Epithelial cell of esophagus (primary cell): ENCODE measurements around the gene INO80D.

Experiments used
- DNase-seq: peaks from one replicate; pipeline ENCODE4 v3.0.0; 2010; ENCODE audit warnings: low read depth
- H3K4me3 ChIP-seq: 2 replicates; pipeline ENCODE4 v1.5.1; 2011; ENCODE audit warnings: mild to moderate bottlenecking, low read length, control low read depth
- TF ChIP-seq, protein P1 (sequence below): IDR thresholded peaks from 2 replicates; pipeline ENCODE4 v1.5.1; 2011; ENCODE audit warnings: low read depth, mild to moderate bottlenecking, low read length, control low read depth, inconsistent platforms; ENCODE audit not compliant: insufficient read depth; ENCODE audit errors: missing control alignments

The INO80D gene

DNA sequence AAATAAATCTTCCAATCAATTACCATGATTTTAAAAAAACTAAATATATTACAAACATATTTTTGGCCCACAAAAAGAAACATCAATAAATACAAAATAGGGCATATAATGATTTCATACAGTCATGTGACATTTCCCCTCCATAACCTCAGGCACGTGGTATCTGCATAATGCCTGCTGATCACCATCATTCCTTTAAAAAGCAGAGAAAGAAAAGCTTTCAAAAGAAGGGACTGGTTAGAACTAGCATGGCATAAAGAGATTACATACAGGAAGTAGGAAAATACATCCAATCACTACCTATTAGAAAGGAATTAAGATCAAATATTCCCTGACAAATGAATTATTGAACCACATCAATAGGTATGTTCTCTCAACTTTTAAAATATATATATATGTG is 83.5 kb downstream of the INO80D start:
- no peak for DNase-seq
- TF ChIP-seq, protein P1, sequence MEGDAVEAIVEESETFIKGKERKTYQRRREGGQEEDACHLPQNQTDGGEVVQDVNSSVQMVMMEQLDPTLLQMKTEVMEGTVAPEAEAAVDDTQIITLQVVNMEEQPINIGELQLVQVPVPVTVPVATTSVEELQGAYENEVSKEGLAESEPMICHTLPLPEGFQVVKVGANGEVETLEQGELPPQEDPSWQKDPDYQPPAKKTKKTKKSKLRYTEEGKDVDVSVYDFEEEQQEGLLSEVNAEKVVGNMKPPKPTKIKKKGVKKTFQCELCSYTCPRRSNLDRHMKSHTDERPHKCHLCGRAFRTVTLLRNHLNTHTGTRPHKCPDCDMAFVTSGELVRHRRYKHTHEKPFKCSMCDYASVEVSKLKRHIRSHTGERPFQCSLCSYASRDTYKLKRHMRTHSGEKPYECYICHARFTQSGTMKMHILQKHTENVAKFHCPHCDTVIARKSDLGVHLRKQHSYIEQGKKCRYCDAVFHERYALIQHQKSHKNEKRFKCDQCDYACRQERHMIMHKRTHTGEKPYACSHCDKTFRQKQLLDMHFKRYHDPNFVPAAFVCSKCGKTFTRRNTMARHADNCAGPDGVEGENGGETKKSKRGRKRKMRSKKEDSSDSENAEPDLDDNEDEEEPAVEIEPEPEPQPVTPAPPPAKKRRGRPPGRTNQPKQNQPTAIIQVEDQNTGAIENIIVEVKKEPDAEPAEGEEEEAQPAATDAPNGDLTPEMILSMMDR, result no peak
- no peak overlapping the region for H3K4me3 ChIP-seq

GRCh38 chr2:206001912-206002311 is 84.1 kb downstream of the INO80D start:
- DNase-seq, result no peak
- TF ChIP-seq, protein P1, result no peak

DNA sequence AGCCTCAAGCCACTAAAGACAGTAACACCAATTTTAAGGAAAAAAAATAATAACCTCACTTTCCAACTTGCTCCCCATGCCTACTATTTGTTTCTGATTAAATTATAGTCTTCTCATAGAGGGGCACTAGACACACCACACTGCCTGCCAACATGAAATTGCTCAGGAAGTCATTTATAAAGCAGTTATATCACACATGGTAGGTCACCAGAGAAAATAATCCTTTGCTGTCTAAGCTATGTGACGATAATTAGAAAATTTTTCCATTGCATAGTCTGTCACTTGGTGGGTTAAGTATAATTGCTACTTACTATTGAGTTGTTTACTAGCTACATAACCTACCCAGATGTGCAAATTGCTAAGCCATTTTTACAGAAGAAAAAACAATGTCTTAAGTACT is 85.2 kb downstream of the INO80D start:
- TF ChIP-seq, protein P1, result no peak
- DNase-seq, result no peak
- no peak overlapping the region for H3K4me3 ChIP-seq

More at GRCh38 chr2:206001912-206002311, 84.1 kb downstream of the INO80D start:
- H3K4me3 ChIP-seq, result no peak overlapping the region

DNA sequence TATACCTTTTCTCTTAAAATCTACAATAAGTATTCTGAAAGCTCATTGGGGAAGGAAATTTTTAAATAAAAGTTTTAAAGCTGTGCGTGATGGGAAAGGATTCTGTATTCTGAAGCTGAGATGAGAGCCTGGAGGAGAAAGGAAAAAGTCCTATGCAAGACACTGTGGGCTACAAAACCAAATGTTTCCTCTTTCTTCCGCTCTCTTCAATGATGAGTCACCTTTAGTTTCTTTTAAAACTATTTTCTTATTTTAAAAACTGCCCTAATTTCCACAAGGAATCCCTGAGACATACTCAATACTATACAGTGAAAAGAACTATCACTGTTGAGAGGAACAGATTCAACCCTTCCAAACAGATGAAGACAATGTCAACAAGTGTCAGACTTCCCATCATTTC is 87.4 kb downstream of the INO80D start:
- TF ChIP-seq, protein P1, result no peak
- no peak for DNase-seq
- no peak overlapping the region for H3K4me3 ChIP-seq

GRCh38 chr2:205996161-205996560 is 89.8 kb downstream of the INO80D start:
- DNase-seq, result no peak
- TF ChIP-seq, protein P1, result no peak
- no peak overlapping the region for H3K4me3 ChIP-seq

DNA sequence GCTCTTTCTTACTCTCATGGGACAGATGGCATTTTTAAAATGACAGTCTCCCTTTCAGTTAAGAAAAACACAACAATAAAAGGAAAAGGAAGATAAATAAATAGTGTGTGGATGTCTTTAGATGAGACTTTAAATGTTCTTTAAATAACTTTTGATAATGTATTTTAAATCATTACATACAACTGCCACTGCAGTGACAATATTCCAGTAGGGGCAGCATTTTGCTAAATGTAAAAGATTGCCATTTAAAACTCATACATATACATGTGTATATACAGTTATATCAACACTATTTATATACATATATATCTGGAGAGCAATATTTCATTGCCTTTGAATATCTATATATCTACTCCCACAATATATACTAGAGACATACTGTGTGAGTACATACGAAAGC is 90.7 kb downstream of the INO80D start:
- TF ChIP-seq, protein P1, result no peak
- DNase-seq, result no peak
- no peak overlapping the region for H3K4me3 ChIP-seq

DNA sequence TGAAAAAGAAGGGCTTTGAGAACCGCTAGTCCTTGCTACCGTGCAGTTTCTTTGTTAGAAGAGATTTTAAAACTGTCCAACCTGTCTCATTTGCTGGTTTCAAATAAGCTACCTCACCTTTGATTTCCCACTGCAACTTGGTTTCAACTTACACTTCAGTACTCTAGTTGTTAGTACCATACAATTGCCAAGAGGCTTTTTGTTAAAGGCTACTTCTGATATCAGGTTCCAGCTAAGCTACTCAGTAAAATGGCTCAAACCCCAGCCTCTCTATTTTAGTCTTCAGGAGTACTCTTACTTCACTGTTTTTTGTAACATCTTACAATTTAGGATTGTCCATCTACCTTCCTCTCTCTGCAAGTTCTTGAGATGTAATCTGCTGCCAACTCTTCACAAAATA is 91.6 kb downstream of the INO80D start:
- no peak for DNase-seq
- TF ChIP-seq, protein P1, result no peak
- no peak overlapping the region for H3K4me3 ChIP-seq
